ENCODE data around the gene TXLNA. TPM values are rescaled to one million over a fixed set of nuclear protein-coding genes. Genes with fewer than 3 reads are reported as not detected.
"Not testable (repeated sequence)": the region's sequence is repeated elsewhere in the genome, so short reads cannot be mapped to it uniquely, and the experiment has no call there.

TXLNA gene
- total RNA-seq, 1 experiment from 2014 or later, result 67.3 TPM

DNA sequence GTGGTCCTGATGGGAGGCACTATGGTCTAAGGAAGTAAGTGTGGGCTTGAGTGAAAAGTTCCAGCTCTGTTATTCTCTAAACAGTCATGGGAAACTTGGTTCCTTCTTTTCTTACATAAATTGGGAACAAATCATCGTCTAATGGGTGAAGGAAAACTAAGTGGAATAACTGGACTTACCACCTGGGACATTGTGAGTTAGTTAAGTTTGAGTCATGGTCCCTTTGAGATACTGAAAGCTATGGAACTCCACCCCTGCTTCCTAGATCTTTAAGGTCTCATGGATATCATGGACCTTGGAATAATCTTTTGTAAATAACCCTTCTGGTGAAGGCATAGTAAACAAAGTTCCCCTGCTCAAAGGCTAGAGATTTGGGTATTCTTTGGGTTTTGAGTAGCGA lies 16.1 kb upstream of the TXLNA start:
- Histone ChIP-seq H3K9ac (ENCODE audit: extremely low read depth, insufficient read length, low read length) (no peak overlapping the region), H2BK5ac (ENCODE audit: insufficient read length, low read length) (no peak overlapping the region), H4K8ac (replicated peaks; ENCODE audit: insufficient read length, low read depth, low read length) (no peak overlapping the region), H2BK12ac (ENCODE audit: insufficient read length, low read depth, low read length) (no peak overlapping the region), H4K20me1 (ENCODE audit: control insufficient read depth, insufficient read depth, insufficient read length) (no peaks in the 10 kb centered on the region), H2AFZ (ENCODE audit: low read length) (no peak overlapping the region), H2BK15ac (ENCODE audit: low read depth, low read length) (no peak overlapping the region), H3T11ph (ENCODE audit: low read length) (no peak overlapping the region), H3K23ac (ENCODE audit: insufficient read length, low read depth, low read length) (no peak overlapping the region), H3K79me2 (ENCODE audit: insufficient read depth, low read length) (no peaks in the 10 kb centered on the region), H2BK20ac (ENCODE audit: low read depth, low read length, poor library complexity, severe bottlenecking) (no peak overlapping the region), H3K4me2 (ENCODE audit: insufficient read depth, insufficient read length, low read length) (no peak overlapping the region), H3K4me1 (ENCODE audit: insufficient read depth, low read length) (no peaks in the 10 kb centered on the region), H3K79me1 (ENCODE audit: insufficient read depth, low read depth, low read length, poor library complexity, severe bottlenecking) (no peaks in the 10 kb centered on the region), H3K56ac (ENCODE audit: insufficient read length, low read depth, low read length) (no peak overlapping the region), H3K9me3 (ENCODE audit: control insufficient read depth, low read depth, low read length) (no peaks in the 10 kb centered on the region), H3K18ac (ENCODE audit: insufficient read length, low read depth, low read length) (no peak overlapping the region), H3K14ac (ENCODE audit: insufficient read depth, low read length) (no peak overlapping the region), H3K23me2 (ENCODE audit: insufficient read length, low read depth, low read length, poor library complexity, severe bottlenecking) (no peaks in the 10 kb centered on the region), H3K4ac (ENCODE audit: low read depth, low read length) (no peak overlapping the region), H2AK5ac (ENCODE audit: insufficient read length, low read length) (no peak overlapping the region), H3K27ac (ENCODE audit: insufficient read length, low read depth, low read length) (no peak overlapping the region), H4K91ac (ENCODE audit: insufficient read length, low read depth, low read length) (no peak overlapping the region), H3K27me3 (ENCODE audit: insufficient read depth, low read length) (no peaks in the 10 kb centered on the region), H4K5ac (ENCODE audit: insufficient read length, low read depth, low read length) (no peak overlapping the region), H2BK120ac (ENCODE audit: low read depth, low read length, poor library complexity, severe bottlenecking) (no peak overlapping the region)
- Mint-ChIP-seq H3K27me3 (ENCODE audit: low read depth) (no peaks in the 10 kb centered on the region), H3K9me3 (no peaks in the 10 kb centered on the region), H3K4me1 (no peaks in the 10 kb centered on the region), H3K4me3 (no peak overlapping the region), H3K36me3 (ENCODE audit: insufficient read depth in 1 of 3, low read depth in 3 of 3) (peaks cover 34 to 76% (median 49%) of the 10 kb centered on the region in 3 experiments; a peak in 6 of 7 replicates), H3K27ac (no peak overlapping the region)
- DNase-seq, result no peak
- TF ChIP-seq, protein P1, sequence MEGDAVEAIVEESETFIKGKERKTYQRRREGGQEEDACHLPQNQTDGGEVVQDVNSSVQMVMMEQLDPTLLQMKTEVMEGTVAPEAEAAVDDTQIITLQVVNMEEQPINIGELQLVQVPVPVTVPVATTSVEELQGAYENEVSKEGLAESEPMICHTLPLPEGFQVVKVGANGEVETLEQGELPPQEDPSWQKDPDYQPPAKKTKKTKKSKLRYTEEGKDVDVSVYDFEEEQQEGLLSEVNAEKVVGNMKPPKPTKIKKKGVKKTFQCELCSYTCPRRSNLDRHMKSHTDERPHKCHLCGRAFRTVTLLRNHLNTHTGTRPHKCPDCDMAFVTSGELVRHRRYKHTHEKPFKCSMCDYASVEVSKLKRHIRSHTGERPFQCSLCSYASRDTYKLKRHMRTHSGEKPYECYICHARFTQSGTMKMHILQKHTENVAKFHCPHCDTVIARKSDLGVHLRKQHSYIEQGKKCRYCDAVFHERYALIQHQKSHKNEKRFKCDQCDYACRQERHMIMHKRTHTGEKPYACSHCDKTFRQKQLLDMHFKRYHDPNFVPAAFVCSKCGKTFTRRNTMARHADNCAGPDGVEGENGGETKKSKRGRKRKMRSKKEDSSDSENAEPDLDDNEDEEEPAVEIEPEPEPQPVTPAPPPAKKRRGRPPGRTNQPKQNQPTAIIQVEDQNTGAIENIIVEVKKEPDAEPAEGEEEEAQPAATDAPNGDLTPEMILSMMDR (conservative IDR thresholded peaks at IDR 0.05), result no peak
- no CpG with 5 or more reads among the region's 2 CpGs for WGBS (ENCODE audit: extremely low coverage, insufficient read length, low lambda C conversion rate)

DNA sequence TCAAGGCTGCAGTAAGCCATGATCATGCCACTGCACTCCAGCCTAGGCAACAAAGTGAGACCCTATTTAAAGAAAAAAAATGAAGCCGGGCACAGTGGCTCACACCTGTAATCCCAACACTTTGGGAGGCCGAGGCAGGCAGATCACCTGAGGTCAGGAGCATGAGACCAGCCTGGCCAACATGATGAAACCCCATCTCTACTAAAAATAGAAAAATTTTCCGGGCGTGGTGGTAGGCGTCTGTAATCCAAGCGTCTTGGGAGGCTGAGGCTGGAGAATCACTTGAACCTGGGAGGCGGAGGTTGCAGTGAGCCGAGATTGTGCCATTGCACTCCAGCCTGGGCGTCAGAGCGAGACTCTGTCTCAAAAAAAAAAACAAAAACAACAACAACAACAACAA lies 13.8 kb upstream of the TXLNA start:
- H2BK12ac ChIP-seq (ENCODE audit: insufficient read length, low read depth, low read length); H3K4me1 Mint-ChIP-seq; H3K79me2 ChIP-seq (ENCODE audit: insufficient read depth, low read length); H3K4ac ChIP-seq (ENCODE audit: low read depth, low read length); H3K4me2 ChIP-seq (ENCODE audit: insufficient read depth, insufficient read length, low read length); H4K20me1 ChIP-seq (ENCODE audit: control insufficient read depth, insufficient read depth, insufficient read length); H2AK5ac ChIP-seq (ENCODE audit: insufficient read length, low read length); H3K14ac ChIP-seq (ENCODE audit: insufficient read depth, low read length); H3K27me3 Mint-ChIP-seq (ENCODE audit: low read depth); H3T11ph ChIP-seq (ENCODE audit: low read length); H4K91ac ChIP-seq (ENCODE audit: insufficient read length, low read depth, low read length); H3K79me1 ChIP-seq (ENCODE audit: insufficient read depth, low read depth, low read length, poor library complexity, severe bottlenecking); H2BK120ac ChIP-seq (ENCODE audit: low read depth, low read length, poor library complexity, severe bottlenecking); H3K56ac ChIP-seq (ENCODE audit: insufficient read length, low read depth, low read length); H3K9ac ChIP-seq (ENCODE audit: extremely low read depth, insufficient read length, low read length); H2BK15ac ChIP-seq (ENCODE audit: low read depth, low read length); H3K23ac ChIP-seq (ENCODE audit: insufficient read length, low read depth, low read length); H3K27ac ChIP-seq (ENCODE audit: insufficient read length, low read depth, low read length); H3K23me2 ChIP-seq (ENCODE audit: insufficient read length, low read depth, low read length, poor library complexity, severe bottlenecking); H3K27me3 ChIP-seq (ENCODE audit: insufficient read depth, low read length); DNase-seq; H3K4me3 Mint-ChIP-seq; H2BK5ac ChIP-seq (ENCODE audit: insufficient read length, low read length); H2BK20ac ChIP-seq (ENCODE audit: low read depth, low read length, poor library complexity, severe bottlenecking); H3K27ac Mint-ChIP-seq; H2AFZ ChIP-seq (ENCODE audit: low read length); H3K9me3 ChIP-seq (ENCODE audit: control insufficient read depth, low read depth, low read length); H4K5ac ChIP-seq (ENCODE audit: insufficient read length, low read depth, low read length); H3K18ac ChIP-seq (ENCODE audit: insufficient read length, low read depth, low read length); H3K4me1 ChIP-seq (ENCODE audit: insufficient read depth, low read length); H3K9me3 Mint-ChIP-seq; H4K8ac ChIP-seq (replicated peaks; ENCODE audit: insufficient read length, low read depth, low read length): not testable (repeated sequence)
- peaks cover 35 to 72% (median 53%) of the 10 kb centered on the region in 3 experiments; a peak in 6 of 7 replicates for H3K36me3 Mint-ChIP-seq (ENCODE audit: insufficient read depth in 1 of 3, low read depth in 3 of 3)
- WGBS (ENCODE audit: extremely low coverage, insufficient read length, low lambda C conversion rate), result no CpG with 5 or more reads among the region's 10 CpGs

All from H9 (cell line).